GM21786 (cell line): Measurements from ENCODE around the gene NUTM2B.
"Not testable (repeated sequence)": the region's sequence is repeated elsewhere in the genome, so short reads cannot be mapped to it uniquely, and the experiment has no call there.

Experiments
- ATAC-seq: cut with Tn5 transposase; IDR thresholded peaks from one replicate; pipeline ENCODE4 v1.9.1; 2021; ENCODE audit not compliant: unreplicated experiment

NUTM2B gene, protein sequence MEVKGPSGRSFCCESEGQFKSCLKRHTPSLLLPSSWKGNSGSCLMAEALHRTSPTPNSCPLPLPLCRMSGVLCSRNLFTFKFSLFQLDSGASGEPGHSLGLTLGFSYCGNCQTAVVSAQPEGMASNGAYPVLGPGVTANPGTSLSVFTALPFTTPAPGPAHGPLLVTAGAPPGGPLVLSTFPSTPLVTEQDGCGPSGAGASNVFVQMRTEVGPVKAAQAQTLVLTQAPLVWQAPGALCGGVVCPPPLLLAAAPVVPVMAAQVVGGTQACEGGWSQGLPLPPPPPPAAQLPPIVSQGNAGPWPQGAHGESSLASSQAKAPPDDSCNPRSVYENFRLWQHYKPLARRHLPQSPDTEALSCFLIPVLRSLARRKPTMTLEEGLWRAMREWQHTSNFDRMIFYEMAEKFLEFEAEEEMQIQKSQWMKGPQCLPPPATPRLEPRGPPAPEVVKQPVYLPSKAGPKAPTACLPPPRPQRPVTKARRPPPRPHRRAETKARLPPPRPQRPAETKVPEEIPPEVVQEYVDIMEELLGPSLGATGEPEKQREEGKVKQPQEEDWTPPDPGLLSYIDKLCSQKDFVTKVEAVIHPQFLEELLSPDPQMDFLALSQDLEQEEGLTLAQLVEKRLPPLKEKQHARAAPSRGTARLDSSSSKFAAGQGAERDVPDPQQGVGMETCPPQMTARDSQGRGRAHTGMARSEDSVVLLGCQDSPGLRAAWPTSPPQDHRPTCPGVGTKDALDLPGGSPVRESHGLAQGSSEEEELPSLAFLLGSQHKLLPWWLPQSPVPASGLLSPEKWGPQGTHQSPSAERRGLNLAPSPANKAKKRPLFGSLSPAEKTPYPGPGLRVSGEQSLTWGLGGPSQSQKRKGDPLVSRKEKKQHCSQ

DNA sequence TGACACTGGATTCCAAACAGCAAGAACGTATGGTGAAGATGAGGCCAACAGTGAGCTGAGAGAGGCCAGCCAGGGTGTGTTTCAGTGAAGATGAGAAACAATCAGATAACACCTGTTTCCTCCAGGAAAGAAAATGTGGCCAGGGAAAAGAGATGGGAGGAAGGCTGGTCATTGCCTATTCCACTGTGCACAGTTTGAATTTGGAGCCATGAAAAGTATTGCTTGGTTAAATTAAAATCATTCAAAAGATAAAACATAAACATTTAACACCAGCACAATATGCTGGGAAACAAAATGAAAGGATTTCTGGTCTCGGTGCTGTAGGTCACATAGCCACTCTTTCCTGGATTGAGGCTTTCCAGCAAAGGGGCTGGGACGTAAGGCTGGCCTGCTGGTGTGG is at the start of gene NUTM2B:
NUTM2B (plus strand) TSS at position 301 of the 400 bp plus-strand sequence. CDS start 383 bp downstream, outside the sequence.
- not testable (repeated sequence) for ATAC-seq

DNA sequence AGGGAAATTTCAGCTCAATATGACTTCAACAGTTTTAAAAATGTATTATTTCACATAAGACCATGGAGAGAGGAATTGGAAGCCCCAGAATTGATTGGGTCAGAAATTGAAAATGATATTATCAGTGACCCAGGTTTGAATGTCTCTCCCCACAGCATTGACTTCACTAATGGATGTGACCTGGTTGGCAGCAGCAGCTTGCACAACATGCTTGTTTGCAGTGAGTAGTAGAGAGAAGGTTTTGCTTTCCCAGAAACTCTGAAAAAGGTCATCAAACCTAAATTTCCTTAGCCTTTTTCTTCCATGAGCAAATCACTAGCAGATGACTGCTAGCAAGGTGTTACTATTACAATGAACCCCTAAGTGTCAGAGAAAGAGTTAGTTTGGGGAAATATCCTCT is 39.7 kb upstream of the NUTM2B start:
- not testable (repeated sequence) for ATAC-seq

DNA sequence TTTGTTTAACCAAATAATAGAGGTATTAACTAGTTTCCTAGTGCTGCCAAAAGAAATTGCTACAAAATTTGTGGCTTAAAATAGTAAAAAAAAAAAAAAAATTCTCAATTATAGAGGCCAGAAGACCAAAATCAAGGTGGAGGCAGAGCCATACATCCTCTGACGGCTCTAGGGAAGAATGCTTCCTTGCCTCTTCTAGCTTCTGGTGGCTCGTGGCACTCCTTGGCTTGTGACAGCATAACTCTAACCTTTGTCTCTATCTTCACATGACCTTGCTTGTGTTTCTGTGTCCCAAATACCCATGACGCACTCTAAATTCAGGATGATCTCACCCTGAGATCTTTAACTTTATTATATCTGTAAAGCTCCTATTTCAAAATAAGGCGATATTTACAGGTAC is 38.3 kb upstream of the NUTM2B start:
- not testable (repeated sequence) for ATAC-seq

DNA sequence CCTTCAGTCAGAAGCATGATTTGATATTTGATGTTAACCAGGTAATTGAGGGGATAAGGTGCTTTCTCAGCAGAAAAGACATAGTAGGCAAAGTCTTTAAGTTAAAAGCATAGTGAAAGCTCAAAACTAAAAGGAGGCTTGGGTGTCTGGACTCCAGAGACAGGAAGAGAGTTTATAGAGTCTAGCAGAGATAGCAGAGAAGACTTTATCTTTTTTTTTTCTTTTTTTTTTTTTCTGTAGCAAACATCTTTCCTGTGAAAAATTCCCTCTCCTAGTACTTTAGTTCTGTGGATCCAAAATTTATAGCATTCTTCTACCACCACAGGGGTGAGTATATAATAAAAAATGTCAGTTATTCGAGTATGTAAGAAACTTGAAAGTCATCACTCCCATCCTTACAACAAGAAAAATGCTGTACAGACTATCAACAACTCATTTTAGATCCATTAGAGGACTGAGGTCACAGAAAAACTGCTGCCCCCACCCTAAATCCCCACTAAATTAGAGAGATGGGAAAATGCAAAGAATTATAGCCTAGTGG is 33.7 kb upstream of the NUTM2B start:
- ATAC-seq: not testable (repeated sequence)

DNA sequence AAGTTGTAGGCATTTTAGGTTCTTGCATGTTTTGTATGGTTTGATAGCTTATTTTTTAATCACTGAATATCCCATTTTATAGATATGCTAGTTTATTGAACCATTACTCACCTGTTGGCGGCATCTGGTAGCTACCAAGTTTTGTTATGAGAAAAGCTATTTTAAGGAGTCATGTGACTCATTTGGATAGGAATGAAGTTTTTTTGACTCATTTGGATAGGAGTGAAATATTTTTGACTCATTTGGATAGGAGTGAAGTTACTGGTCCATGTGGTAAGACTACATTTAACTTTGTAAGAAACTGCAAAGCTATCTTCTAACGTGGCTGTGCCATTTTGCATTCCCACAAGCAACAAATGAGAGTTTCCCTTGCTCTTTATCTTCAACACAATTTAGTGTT is 28.1 kb upstream of the NUTM2B start:
- ATAC-seq: not testable (repeated sequence)

DNA sequence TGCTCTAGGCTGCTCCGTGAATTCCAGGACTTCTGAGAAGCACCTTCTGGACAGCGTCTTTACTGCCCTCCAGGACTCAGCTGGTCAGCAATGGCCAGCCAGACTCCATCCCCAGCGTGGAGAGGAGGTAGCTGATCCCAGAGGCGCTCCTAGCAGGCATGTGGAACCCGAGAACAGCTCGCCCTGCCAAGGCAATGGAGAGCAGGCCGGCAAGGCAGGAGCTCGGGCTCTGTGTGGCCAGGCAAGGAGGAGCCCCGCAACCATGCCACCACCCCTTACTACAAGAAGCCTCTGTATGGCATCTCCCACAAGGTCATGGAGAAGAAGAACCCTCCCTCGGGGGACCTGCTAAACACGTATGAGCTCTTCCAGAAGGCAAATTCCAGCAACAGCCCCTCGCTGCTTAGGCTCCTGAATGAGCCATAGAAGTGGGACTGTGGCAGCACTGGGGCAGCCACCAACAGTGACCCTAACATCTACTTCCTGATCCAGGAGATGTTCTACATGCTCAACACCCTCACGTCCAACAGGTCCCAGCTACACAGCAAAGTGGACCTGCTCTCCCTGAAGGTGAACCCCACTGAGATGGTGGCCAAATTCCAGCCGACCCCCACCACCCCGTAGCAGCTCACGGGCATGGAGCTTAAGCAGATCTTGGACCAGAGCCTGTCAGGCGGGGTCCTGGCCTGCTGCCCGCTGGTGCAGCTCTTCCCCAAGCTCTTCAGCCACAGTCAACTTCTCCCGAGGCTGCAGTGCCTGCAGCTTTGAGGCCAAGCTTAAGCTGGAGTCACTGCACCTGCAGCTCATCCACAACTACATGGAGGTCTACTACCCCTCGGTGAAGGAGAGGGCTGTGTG is 19.8 kb upstream of the NUTM2B start:
- not testable (repeated sequence) for ATAC-seq

DNA sequence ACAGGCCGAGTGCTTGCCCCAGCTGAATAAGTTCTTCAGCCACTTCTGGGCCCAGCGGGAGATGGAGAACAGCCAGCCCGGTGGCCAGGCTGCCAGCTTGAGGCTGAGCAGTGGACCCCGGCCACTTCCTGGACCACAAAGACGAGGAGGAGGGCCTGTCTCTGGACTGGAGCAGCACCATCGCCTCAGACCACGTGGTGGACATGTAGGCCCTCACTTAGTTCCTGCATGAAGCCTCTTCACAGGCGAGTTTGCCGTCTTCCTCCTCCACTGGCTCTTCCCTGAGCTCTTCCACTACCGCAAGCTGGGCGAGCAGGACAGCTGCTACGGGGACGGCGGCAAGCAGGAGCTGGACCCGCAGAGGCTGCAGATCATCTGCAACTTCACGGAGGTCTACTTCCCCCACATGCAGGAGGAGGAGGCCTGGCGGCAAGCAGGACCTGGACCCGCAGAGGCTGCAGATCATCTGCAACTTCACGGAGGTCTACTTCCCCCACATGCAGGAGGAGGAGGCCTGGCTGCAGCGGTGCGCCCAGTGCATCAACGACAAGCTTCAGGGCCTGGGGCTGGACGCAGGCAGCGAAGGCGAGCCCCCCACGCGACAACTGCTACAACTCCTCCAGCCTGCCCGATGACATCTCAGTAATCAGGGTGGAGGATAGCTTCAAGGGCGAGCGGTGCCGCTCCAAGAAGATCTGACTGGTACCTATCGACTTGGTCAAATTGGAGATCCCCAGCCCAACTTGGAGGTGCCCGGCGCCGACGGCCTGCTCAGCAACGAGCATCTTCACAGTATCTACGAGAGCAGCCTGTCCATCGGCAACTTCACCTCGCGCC is 18.9 kb upstream of the NUTM2B start:
- not testable (repeated sequence) for ATAC-seq

DNA sequence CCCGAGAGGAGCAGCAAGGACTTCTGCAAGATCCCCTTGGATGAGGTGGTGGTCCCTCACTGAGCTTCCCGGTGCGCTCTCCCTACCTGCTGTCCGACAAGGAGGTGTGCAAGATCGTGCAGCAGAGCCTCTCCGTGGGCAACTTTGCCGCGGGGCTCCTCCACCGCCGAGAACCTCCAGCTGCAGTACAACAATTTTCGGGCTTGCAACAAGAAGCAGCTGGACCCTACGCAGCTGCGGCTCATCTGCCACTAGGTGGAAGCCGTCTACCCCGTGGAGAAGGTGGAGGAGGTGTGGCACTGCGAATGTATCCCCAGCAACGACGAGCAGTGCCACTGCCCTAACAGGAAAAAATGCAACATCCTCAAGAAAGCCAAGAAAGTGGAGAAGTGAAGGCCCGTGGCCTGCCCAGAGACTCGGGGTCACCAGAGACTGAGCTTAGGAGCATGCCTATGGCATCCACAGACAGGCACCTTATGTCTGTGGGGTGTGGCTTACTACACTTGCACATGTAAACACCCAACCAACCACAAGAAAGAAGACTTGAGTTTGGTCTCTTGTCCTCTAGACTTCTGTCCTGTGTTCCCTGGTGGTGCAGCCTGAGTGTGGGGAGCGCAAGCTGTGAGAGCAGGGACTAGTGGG is 17.9 kb upstream of the NUTM2B start:
- peak; percentile 98 for ATAC-seq

DNA sequence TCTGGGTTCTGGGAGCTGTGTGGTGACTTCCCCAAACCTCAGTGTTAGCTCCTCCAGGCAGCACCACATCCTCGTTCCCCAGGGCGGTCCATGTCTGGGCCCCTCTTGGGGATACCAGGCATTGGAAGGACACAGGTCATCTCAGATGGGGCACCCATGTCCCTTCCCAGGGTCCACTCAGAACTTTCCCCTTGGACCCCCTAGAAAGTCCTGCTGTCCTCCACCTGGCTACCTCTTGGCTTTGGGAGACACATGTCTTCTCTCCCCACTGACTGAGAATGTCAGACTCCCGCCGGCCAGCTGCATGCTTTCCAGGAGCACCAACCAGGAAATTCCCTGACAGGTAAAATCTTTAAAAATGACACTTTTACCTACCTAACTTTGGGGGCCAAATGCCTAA is 16.4 kb upstream of the NUTM2B start:
- not testable (repeated sequence) for ATAC-seq

DNA sequence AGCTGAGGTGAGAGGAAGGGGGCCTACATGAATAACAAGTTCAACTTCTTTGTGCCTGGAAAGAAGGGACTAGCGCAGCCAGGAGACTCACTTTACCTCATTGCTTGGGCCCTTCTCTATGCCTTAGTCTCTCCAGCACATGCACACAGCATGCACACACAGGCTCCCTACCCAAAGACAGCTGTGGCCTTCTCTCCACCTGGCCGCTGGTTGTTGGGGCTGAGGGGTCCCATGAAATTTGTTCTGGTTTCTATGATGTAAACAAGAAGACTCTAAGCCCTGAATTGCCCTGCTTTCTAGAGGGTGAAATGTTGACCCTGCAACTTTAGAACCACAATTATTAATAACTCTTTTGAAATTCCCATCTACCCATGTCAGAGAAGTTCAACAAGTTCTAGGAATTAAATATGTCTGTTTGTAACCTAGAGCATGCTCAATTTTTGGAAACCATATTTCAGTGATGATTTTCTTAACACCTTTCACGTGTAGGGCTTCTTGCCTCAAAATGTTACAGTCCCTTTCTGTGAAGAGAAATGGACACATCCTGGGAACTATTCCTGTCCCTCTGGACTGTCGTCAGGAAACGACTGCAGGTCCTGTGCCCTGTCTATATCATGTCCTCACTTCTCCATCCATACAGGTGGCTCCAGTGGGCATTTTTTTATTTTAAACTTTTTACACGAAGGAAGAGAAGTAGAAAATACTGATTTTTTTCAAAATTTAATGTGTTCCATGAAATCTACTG is 15.4 kb upstream of the NUTM2B start:
- not testable (repeated sequence) for ATAC-seq

DNA sequence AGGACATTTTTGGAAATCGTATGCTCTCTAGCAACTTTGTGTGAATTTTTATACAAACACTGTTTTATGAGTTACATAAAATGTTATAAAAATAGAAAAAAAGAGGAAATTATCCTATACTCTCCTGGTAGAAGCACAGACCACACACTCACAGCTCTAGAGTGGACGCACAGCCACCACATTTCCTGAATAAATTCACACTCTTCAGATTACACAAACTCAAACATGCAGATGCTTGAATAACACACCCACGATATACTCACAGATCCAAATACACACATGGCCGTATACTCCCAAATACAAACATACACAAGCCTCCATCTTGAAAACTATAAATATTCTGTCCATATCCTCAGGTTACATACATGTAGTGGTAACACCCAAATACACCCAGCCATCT is 14.2 kb upstream of the NUTM2B start:
- not testable (repeated sequence) for ATAC-seq

DNA sequence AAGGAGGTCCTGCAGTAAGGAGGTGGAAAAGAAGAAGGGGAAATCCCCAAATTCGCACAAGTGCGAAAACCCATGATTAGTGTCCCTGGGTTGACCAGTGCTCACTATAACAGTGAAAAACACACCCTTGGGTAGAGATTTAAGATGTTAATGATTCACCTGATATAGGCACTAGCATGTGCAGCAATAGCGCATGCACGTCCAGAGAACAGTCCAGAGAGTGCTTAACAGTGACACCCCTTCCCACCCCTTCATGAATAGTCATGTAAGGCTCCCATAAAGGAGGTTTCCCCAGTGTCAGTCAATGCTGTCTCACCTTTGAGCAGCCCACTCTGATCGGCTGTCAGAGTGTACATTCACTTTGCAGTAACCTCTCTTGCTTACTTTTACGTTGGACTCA is 6.4 kb upstream of the NUTM2B start:
- not testable (repeated sequence) for ATAC-seq

DNA sequence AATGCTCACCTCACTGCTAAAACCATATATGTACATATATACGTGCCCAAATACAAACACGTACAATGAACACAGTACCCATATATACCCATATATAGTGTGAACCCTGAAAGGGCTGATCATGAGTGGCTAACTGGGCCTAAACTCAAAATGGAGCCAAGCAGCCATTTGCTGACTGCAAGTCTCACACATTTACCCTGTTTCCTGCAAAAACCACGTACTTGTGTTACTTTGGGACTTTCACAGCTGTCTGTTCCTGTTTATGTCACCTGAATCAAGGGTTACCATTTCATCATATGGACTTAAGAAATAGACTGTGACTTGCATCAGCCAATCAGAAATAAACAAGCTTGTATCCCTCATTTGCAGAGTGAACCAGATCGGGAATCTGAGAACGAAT is 5.9 kb upstream of the NUTM2B start:
- ATAC-seq: not testable (repeated sequence)

DNA sequence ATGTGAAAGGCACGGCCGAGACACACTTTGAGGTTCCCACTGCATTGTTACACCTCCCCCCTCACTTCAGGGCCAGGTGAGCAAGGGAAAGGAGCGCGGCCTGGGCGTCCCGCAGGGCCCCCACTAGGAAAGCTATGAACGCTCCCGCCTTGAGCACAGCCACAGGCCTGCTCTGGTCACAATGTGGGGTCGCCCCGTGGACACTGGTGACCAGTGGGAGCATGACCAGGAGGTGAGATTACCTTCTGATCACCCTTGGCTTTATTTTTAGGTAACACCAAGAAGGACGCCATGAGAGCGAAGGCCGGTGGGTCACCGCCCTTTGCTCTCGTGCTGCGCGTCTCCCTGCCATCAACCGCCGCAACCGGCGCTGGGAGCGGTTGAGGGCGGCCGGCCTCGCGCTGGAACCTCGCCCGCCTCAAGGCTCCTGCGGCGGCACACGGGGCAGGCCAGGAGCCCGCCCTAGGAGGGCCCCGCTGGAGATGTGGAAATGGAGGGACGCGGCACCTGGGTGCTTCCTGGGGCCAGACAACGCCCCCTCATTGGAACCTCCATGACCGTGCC is 2.6 kb upstream of the NUTM2B start:
- ATAC-seq: not testable (repeated sequence)

DNA sequence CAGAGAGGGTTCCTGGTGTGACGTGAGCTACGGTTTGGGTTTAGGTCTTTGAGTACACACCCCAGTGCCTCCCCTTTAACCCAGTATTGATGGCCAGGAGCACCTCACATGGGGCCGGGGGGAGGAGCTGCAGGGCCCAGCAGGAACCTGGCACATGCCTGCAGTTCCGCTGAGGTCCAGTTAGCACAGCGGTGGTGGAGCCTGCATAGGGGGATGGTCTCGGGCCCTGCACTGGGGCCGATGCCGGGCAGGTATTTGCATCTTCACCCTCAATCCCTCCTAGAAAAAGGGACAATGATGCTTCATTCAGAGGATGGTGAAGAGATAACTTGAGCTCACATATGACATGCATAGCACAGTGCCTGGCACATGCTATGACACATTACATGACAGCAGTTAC is 4.0 kb downstream of the NUTM2B start:
- not testable (repeated sequence) for ATAC-seq

DNA sequence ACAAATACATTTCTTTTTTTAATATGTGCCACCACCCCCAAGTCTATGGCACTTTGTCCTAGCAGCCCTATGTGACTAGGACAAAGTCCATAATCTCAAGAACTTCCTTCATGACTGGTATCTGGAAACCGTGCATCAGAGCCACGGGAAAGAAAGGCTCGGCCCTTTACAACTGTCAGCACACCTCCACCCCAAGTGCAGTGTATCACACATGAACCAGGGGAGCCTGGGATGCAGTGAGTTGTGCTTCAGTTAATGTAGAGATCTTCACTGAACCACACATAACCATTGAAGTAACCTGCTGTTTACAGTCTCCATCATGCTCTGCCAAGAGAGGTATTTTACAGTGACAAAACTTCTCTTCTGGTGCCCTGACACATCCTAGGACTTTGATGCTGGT is 11.9 kb downstream of the NUTM2B start:
- ATAC-seq: not testable (repeated sequence)

DNA sequence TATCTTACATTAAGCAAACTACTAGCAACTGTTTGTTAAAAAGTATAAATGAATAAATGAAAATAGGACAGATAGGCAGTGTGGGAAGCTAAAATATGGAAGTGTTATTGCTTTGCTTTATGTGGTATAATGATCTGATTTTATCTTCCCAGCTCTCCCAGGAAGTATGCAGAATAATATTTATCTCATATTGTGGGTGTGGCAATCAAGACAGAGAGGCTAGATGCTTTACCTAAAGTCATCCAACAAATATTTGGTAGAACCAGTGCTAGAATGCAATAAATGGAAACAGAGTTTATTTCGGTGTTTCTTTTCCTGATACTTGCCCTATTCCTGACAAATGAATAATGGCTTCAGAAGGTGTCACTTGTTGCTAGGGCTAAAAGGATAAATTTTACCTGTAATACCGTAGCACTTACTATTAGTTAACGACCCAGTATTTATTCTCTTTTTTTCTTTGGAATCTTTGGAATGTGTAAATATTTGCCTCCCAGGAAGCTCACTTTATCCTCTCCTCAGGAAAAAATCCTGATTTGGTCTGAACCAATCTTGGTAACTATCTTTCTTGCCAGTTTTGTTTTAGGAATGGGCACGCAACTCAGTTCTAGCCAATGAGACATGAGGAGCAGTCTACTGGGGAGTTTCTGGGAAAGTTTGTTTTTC is 14.0 kb downstream of the NUTM2B start:
- not testable (repeated sequence) for ATAC-seq

DNA sequence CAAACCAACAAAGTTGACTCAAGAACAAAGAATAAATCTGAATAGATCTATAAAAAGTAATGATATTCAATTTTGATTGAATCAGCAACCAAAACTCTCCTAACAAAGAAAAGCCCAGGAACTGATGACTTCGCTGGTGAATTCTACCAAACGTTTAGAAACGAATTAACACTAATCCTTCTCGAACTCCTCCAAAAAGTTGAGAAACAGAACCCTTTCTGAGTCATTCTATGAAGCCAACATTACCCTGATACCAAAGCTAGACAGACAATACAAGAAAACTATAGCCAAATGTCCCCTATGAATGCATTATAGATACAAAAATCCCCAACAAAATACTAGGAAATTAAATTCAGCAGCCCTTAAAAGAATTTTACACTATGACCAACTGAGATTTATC is 17.0 kb downstream of the NUTM2B start:
- not testable (repeated sequence) for ATAC-seq
